SK-N-SH (cell line): ENCODE measurements around the gene BMPR1B. TPM values are rescaled to one million over a fixed set of nuclear protein-coding genes. Genes with fewer than 3 reads are reported as not detected.

Experiments
- CTCF ChIA-PET: fragments of 300-600, 350-600 bp; formaldehyde crosslinking; extraction: SDS; loops from one replicate; lab custom pipeline; 2021; lab: Yijun Ruan, JAX
- POLR2A ChIA-PET: fragments of 350-600 bp; sonication (Branson Sonifier 250); formaldehyde crosslinking; extraction: SDS; loops from one replicate; lab custom pipeline; 2020; ENCODE audit warnings: antibody characterized with exemption, inconsistent platforms; lab: Yijun Ruan, JAX
- DNase-seq: peaks from one replicate; pipeline ENCODE4 v3.0.0; 2012
- H2AFZ ChIP-seq: fragments of 200-600 bp; sonication (generic); 2 replicates; pipeline ENCODE4 v1.8.1; 2016; ENCODE audit warnings: antibody characterized with exemption, mild to moderate bottlenecking, low read depth
- H3F3A ChIP-seq: fragments of 200-600 bp; sonication (generic); replicated peaks from 2 replicates; pipeline ENCODE3; 2016; ENCODE audit warnings: antibody characterized with exemption, mild to moderate bottlenecking; ENCODE audit not compliant: insufficient read depth
- H3K27ac ChIP-seq, 2 experiments: fragments of 200-500 bp in 1 of 2; fragments of 200-600 bp in 1 of 2; sonication (Bioruptor generic) in 1 of 2; sonication (generic), shearing (Covaris generic) in 1 of 2; 2 replicates each; pipeline versions ENCODE4 v1.5.1 to v1.6.1; 2014 to 2016; ENCODE audit warnings: low read depth in 2 of 2, inconsistent platforms in 1 of 2, low read length in 1 of 2, mild to moderate bottlenecking in 1 of 2, mixed read lengths in 1 of 2
- H3K27me3 ChIP-seq: fragments of 200-600 bp; sonication (generic), shearing (Covaris generic); 2 replicates; pipeline ENCODE4 v1.6.1; 2016; ENCODE audit warnings: mixed run types; ENCODE audit not compliant: insufficient read depth
- H3K36me3 ChIP-seq, 2 experiments: fragments of 200-500 bp in 1 of 2; fragments of 200-600 bp in 1 of 2; sonication (Bioruptor generic) in 1 of 2; sonication (generic) in 1 of 2; replicated peaks in 1 of 2; 2 replicates each; pipeline versions ENCODE3 to v1.5.1; 2014 to 2016; ENCODE audit warnings: low read length in 1 of 2, mild to moderate bottlenecking in 1 of 2; ENCODE audit not compliant: insufficient read depth in 2 of 2, control insufficient read depth in 1 of 2
- H3K4me1 ChIP-seq, 2 experiments: fragments of 200-500 bp in 1 of 2; fragments of 200-600 bp in 1 of 2; sonication (Bioruptor generic) in 1 of 2; sonication (generic), shearing (Covaris generic) in 1 of 2; 2 replicates each; pipeline versions ENCODE4 v1.5.1 to v1.6.1; 2014 to 2016; ENCODE audit warnings: low read depth in 1 of 2, low read length in 1 of 2, mixed run types in 1 of 2; ENCODE audit not compliant: insufficient read depth in 2 of 2, control insufficient read depth in 1 of 2
- H3K4me2 ChIP-seq: fragments of 200-600 bp; sonication (generic), shearing (Covaris generic); 2 replicates; pipeline ENCODE4 v1.6.1; 2017; ENCODE audit warnings: mixed run types
- H3K4me3 ChIP-seq, 2 experiments: fragments of 200-500 bp in 1 of 2; fragments of 200-600 bp in 1 of 2; sonication (Bioruptor generic) in 1 of 2; sonication (generic), shearing (Covaris generic) in 1 of 2; 2 replicates each; pipeline versions ENCODE4 v1.5.1 to v1.8.1; 2014 to 2016; ENCODE audit warnings: low read depth in 2 of 2, inconsistent platforms in 1 of 2, low read length in 1 of 2, mild to moderate bottlenecking in 1 of 2, mixed read lengths in 1 of 2, moderate library complexity in 1 of 2
- H3K79me2 ChIP-seq: fragments of 200-600 bp; sonication (generic); 2 replicates; pipeline ENCODE4 v1.8.1; 2017; ENCODE audit warnings: mild to moderate bottlenecking; ENCODE audit not compliant: insufficient read depth
- H3K9ac ChIP-seq: fragments of 200-600 bp; sonication (generic); 2 replicates; pipeline ENCODE4 v1.6.1; 2017; ENCODE audit warnings: mixed run types
- H3K9me2 ChIP-seq: fragments of 200-600 bp; sonication (generic); 2 replicates; pipeline ENCODE4 v1.6.1; 2017; ENCODE audit warnings: mixed run types
- H3K9me3 ChIP-seq: fragments of 200-600 bp; sonication (generic); 2 replicates; pipeline ENCODE4 v1.6.1; 2017; ENCODE audit warnings: mixed run types, mild to moderate bottlenecking, moderate library complexity
- H4K20me1 ChIP-seq: fragments of 200-600 bp; sonication (generic); 2 replicates; pipeline ENCODE4 v1.6.1; 2017; ENCODE audit warnings: mild to moderate bottlenecking, mixed run types; ENCODE audit not compliant: insufficient read depth
- ELF1 ChIP-seq: IDR thresholded peaks from 2 replicates; pipeline ENCODE4 v1.4.0; 2012
- EZH2phosphoT487 ChIP-seq: fragments of 200-600 bp; sonication (generic); IDR thresholded peaks from 2 replicates; pipeline ENCODE4 v1.6.1; 2017; ENCODE audit warnings: low read depth, mixed run types, mild to moderate bottlenecking, antibody characterized with exemption, moderate library complexity, borderline replicate concordance
- FOSL2 ChIP-seq: IDR thresholded peaks from 2 replicates; pipeline ENCODE4 v1.4.0; 2012; ENCODE audit warnings: low read depth, mild to moderate bottlenecking, moderate library complexity, borderline replicate concordance
- JUND ChIP-seq: IDR thresholded peaks from 2 replicates; pipeline ENCODE4 v1.4.0; 2012
- MXI1 ChIP-seq: IDR thresholded peaks from 2 replicates; pipeline ENCODE4 v1.6.1; 2012; ENCODE audit warnings: mild to moderate bottlenecking, low read depth, low read length, improper control_type of control experiment
- NRF1 ChIP-seq: IDR thresholded peaks from 2 replicates; pipeline ENCODE4 v1.6.1; 2012; ENCODE audit warnings: low read depth, mild to moderate bottlenecking, low read length
- POLR2AphosphoS5 ChIP-seq: IDR thresholded peaks from 2 replicates; pipeline ENCODE4 v1.6.1; 2012; ENCODE audit warnings: low read depth, low read length
- RCOR1 ChIP-seq: fragments of 150-350 bp; IDR thresholded peaks from 2 replicates; pipeline ENCODE4 v1.6.1; 2017; ENCODE audit warnings: antibody characterized with exemption, low read length
- REST ChIP-seq: IDR thresholded peaks from 2 replicates; pipeline ENCODE4 v1.6.1; 2012; ENCODE audit warnings: mild to moderate bottlenecking, low read depth, low read length, moderate library complexity
- RFX5 ChIP-seq: IDR thresholded peaks from 2 replicates; pipeline ENCODE4 v1.6.1; 2012; ENCODE audit warnings: mild to moderate bottlenecking, improper control_type of control experiment, low read length
- RXRA ChIP-seq: IDR thresholded peaks from 2 replicates; pipeline ENCODE4 v1.4.0; 2012; ENCODE audit warnings: low read depth, mild to moderate bottlenecking, borderline replicate concordance
- YY1 ChIP-seq: IDR thresholded peaks from 2 replicates; pipeline ENCODE4 v1.4.0; 2012; ENCODE audit warnings: low read depth, mild to moderate bottlenecking
- WGBS: methylation state at CpG from one replicate; pipeline ENCODE4 v1.1.6; 2017; ENCODE audit warnings: low lambda C conversion rate; 5-methylcytosine and 5-hydroxymethylcytosine counted together
- polyA plus RNA-seq, 3 experiments: library from polyadenylated mRNA; depleted of rRNA; stranded (reverse); fragments of >200 nt; gene quantifications; 2 replicates each; pipeline ENCODE4 v1.2.3, GENCODE V29; 2012
- TF ChIP-seq, protein P1 (sequence below): IDR thresholded peaks from 2 replicates; pipeline ENCODE4 v1.4.0; 2012; ENCODE audit warnings: low read depth, borderline replicate concordance
- TF ChIP-seq, protein P2 (sequence below): fragments of 150-350 bp; IDR thresholded peaks from 2 replicates; pipeline ENCODE4 v1.6.1; 2017; ENCODE audit warnings: antibody characterized with exemption, low read length, low read depth, borderline replicate concordance

Gene BMPR1B
- polyA plus RNA-seq, 1 of the 3 experiments (the other 2 are of a cell fraction), result 0.16 TPM

GRCh38 chr4:94801016-94801415 is 43.3 kb downstream of the BMPR1B start:
- Histone ChIP-seq H3K4me2 (no peak overlapping the region), H3K9me2 (no peaks in the 10 kb centered on the region), H3K79me2 (no peaks in the 10 kb centered on the region), H3K9ac (no peak overlapping the region), H3K27me3 (no peaks in the 10 kb centered on the region), H4K20me1 (no peaks in the 10 kb centered on the region), H3K4me3 (no peak overlapping the region), H3K36me3 (no peaks in the 10 kb centered on the region), H3K9me3 (no peaks in the 10 kb centered on the region), H3K27ac (no peak overlapping the region), H3K4me1 (peaks cover 0 to 3% of the 10 kb centered on the region in 2 experiments; a peak in 2 of 4 replicates), H2AFZ (no peak overlapping the region), H3F3A (no peaks in the 10 kb centered on the region)
- no peak for DNase-seq
- ChIA-PET POLR2A (no interaction called here), CTCF (interaction anchor here (1.3 kb wide), 1 partner anchor 10 kb away, joined by 3 read pairs; no protein-coding TSS in a partner anchor)
- no peak for TF ChIP-seq MXI1
- TF ChIP-seq, protein P1, sequence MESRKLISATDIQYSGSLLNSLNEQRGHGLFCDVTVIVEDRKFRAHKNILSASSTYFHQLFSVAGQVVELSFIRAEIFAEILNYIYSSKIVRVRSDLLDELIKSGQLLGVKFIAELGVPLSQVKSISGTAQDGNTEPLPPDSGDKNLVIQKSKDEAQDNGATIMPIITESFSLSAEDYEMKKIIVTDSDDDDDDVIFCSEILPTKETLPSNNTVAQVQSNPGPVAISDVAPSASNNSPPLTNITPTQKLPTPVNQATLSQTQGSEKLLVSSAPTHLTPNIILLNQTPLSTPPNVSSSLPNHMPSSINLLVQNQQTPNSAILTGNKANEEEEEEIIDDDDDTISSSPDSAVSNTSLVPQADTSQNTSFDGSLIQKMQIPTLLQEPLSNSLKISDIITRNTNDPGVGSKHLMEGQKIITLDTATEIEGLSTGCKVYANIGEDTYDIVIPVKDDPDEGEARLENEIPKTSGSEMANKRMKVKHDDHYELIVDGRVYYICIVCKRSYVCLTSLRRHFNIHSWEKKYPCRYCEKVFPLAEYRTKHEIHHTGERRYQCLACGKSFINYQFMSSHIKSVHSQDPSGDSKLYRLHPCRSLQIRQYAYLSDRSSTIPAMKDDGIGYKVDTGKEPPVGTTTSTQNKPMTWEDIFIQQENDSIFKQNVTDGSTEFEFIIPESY, result no peak
- no peak for TF ChIP-seq NRF1
- no peak for TF ChIP-seq JUND
- TF ChIP-seq RFX5, result no peak
- TF ChIP-seq FOSL2, result no peak
- no peak for TF ChIP-seq REST
- TF ChIP-seq EZH2phosphoT487, result no peak
- TF ChIP-seq RXRA, result no peak
- no peak for TF ChIP-seq RCOR1
- TF ChIP-seq YY1, result no peak
- no peak for TF ChIP-seq ELF1
- TF ChIP-seq, protein P2, sequence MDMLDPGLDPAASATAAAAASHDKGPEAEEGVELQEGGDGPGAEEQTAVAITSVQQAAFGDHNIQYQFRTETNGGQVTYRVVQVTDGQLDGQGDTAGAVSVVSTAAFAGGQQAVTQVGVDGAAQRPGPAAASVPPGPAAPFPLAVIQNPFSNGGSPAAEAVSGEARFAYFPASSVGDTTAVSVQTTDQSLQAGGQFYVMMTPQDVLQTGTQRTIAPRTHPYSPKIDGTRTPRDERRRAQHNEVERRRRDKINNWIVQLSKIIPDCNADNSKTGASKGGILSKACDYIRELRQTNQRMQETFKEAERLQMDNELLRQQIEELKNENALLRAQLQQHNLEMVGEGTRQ, result no peak
- TF ChIP-seq POLR2AphosphoS5, result no peak
- 64% methylated on average over 2 of the region's 2 CpGs for WGBS
